Measurements from ENCODE around the gene IQCK.

GRCh38 chr16:19883296-19883965 lies 165.4 kb downstream of the IQCK start:
- TF ChIP-seq POLR2A (IDR thresholded peaks at IDR 0.05): no peak
- TF ChIP-seq CTCF (IDR thresholded peaks at IDR 0.05): no peak
